ENCODE results near the gene SCIMP. TPM values are rescaled to one million over a fixed set of nuclear protein-coding genes. Genes with fewer than 3 reads are reported as not detected.

The SCIMP gene
- total and polyA plus RNA-seq, 9 of the 15 experiments (the other 6 are each of a cell fraction or from before 2014, with no cell fraction given), result 0.01 to 0.11 (median 0.04) TPM; not detected in 6

GRCh38 chr17:5283571-5284315, 49.1 kb upstream of the SCIMP start:
- Histone ChIP-seq H2AFZ (ENCODE audit: low read depth, low read length) (no peak overlapping the region), H3K27ac (ENCODE audit: extremely low read depth, low read depth, low read length) (peak overlapping the region; percentile 74), H3K4me2 (ENCODE audit: insufficient read depth, low read length) (peak overlapping the region; percentile 91), H4K20me1 (replicated peaks; ENCODE audit: control insufficient read depth, insufficient read depth, low read length) (peaks cover 6% of the 10 kb centered on the region; the same call in 1 of the 2 replicates), H3K36me3 (ENCODE audit: control insufficient read depth, insufficient read depth, low read length) (peaks cover 18% of the 10 kb centered on the region; the same call in 2 of the 3 replicates), H3K9me3 (replicated peaks; ENCODE audit: control insufficient read depth, insufficient read depth, low read depth, low read length) (no peaks in the 10 kb centered on the region), H3K4me3 (peak overlapping the region; percentile 80), H3K27me3 (ENCODE audit: control insufficient read depth in 2 of 2, insufficient read depth in 2 of 2, low read length in 2 of 2) (no peaks in the 10 kb centered on the region), H3K79me2 (ENCODE audit: control insufficient read depth, insufficient read depth, low read length) (peaks cover 61% of the 10 kb centered on the region), H3K4me1 (replicated peaks in 1 of 2; ENCODE audit: control insufficient read depth in 2 of 2, insufficient read depth in 2 of 2, low read length in 2 of 2) (peaks cover 4 to 16% of the 10 kb centered on the region in 2 experiments; a peak in 3 of 5 replicates), H3K9ac (ENCODE audit: insufficient read depth in 1 of 2, low read depth in 2 of 2, low read length in 2 of 2) (peak overlapping the region; percentile 67 to 73; a peak in 3 of 4 replicates), H3K9me1 (ENCODE audit: control insufficient read depth, insufficient read depth, low read length) (no peaks in the 10 kb centered on the region)
- FAIRE-seq, result peak; percentile 54
- POLR2A ChIA-PET, result interaction anchor here (0.6 to 1.0 kb wide), 3 partner anchors 10 to 775 kb away, joined by 3 to 4 read pairs (median 4); no protein-coding TSS in a partner anchor
- in situ Hi-C loops (cut with MboI), result no loop called here
- DNase-seq (ENCODE audit: extremely low read depth in 1 of 4, low spot score in 3 of 4), result peak in 1 of 4 experiments; percentile 41
- ATAC-seq, result peak; percentile 23; the same call in 2 of the 3 replicates
- BruUV-seq (replicated peaks), result no TSS peak
- 5% methylated on average over 5 of the region's 5 CpGs for WGBS (ENCODE audit: insufficient coverage, low coverage, missing lambda C conversion rate)
- TF ChIP-seq ZNF76 (CRISPR knock-in tag; IDR thresholded peaks at IDR 0.05; ENCODE audit: borderline replicate concordance) (no peak), MIER1 (IDR thresholded peaks at IDR 0.05; ENCODE audit: low read depth) (peak; percentile 45; the same call in 1 of the 2 replicates)
- intact Hi-C loops (cut with micrococcal nuclease), result loop anchor here (10.0 kb wide), 1 partner anchor 1361 kb away; the partner anchor contains the start of genes KIAA0753 and TXNDC17
- CTCF ChIA-PET (ENCODE audit: low intra/inter-chr PET ratio), result no interaction called here

DNA sequence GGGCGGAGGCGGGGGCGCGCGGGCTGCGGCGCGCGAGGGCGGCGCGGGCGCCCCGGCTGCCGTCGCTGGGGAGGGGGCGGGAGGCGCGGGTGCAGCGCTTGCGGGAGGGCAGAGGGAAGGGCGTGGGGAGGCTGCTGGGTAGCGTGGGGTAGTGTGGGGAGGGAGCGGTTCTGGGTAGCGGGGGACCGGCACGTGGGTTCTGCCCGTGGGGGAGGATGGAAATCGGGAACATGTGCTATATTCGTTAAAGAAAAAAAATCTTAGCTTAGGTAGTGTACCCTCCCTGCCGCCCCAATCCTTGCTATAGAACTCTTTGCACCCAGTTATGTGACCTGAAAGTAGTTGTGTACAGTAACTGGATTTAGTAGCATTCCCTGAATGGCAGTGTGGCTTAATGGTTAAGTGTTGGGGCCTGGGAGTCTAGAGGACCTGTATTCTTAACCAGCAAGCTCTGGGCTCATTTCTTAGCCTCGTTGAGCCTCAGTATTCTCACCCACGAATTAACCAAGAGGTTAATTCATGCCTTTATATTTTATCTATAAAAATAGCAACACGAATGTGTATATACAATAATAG, 48.1 kb upstream of the SCIMP start:
- peak overlapping the region; percentile 80 for H3K4me3 ChIP-seq
- TF ChIP-seq MNT (conservative IDR thresholded peaks at IDR 0.05), result peak in 1 of 2 experiments; percentile 17; a peak in 1 of 4 replicates
- no peak for TF ChIP-seq HMG20A (CRISPR knock-in tag; conservative IDR thresholded peaks at IDR 0.05)
- TF ChIP-seq CEBPB (tag; IDR thresholded peaks at IDR 0.05), result no peak
- peak in 1 of 2 experiments; percentile 41 for TF ChIP-seq E2F6 (IDR thresholded peaks at IDR 0.05; ENCODE audit: borderline replicate concordance in 1 of 2, extremely low read depth in 1 of 2, insufficient read depth in 1 of 2, insufficient read length in 1 of 2, low read depth in 1 of 2, low read length in 1 of 2, poor library complexity in 1 of 2, severe bottlenecking in 1 of 2)
- TF ChIP-seq EGR1 (conservative IDR thresholded peaks at IDR 0.05), result peak; percentile 33; the same call in 1 of the 2 replicates

More for the DNA sequence above, 48.1 kb upstream of the SCIMP start:
- BruUV-seq (replicated peaks), result TSS peak; percentile 63
- in situ Hi-C loops (cut with MboI), result no loop called here
- Histone ChIP-seq H3K9me3 (replicated peaks; ENCODE audit: control insufficient read depth, insufficient read depth, low read depth, low read length) (no peaks in the 10 kb centered on the region), H3K9me1 (ENCODE audit: control insufficient read depth, insufficient read depth, low read length) (no peaks in the 10 kb centered on the region), H2AFZ (ENCODE audit: low read depth, low read length) (0 out of 2 replicates have a peak overlapping the region, but pooled peaks have one; percentile 65), H4K20me1 (replicated peaks; ENCODE audit: control insufficient read depth, insufficient read depth, low read length) (peaks cover 6% of the 10 kb centered on the region; the same call in 1 of the 2 replicates), H3K9ac (ENCODE audit: insufficient read depth in 1 of 2, low read depth in 2 of 2, low read length in 2 of 2) (peak overlapping the region; percentile 73 to 92), H3K27ac (ENCODE audit: extremely low read depth, low read depth, low read length) (peak overlapping the region; percentile 74), H3K36me3 (ENCODE audit: control insufficient read depth, insufficient read depth, low read length) (peaks cover 18% of the 10 kb centered on the region; the same call in 2 of the 3 replicates), H3K4me2 (ENCODE audit: insufficient read depth, low read length) (peak overlapping the region; percentile 91), H3K4me1 (replicated peaks in 1 of 2; ENCODE audit: control insufficient read depth in 2 of 2, insufficient read depth in 2 of 2, low read length in 2 of 2) (peaks cover 4 to 16% of the 10 kb centered on the region in 2 experiments; a peak in 2 of 5 replicates), H3K27me3 (ENCODE audit: control insufficient read depth in 2 of 2, insufficient read depth in 2 of 2, low read length in 2 of 2) (no peaks in the 10 kb centered on the region), H3K79me2 (ENCODE audit: control insufficient read depth, insufficient read depth, low read length) (peaks cover 53% of the 10 kb centered on the region)
- ATAC-seq, result peak; percentile 32
- WGBS (ENCODE audit: insufficient coverage, low coverage, missing lambda C conversion rate), result 0% methylated on average over 9 of the region's 34 CpGs
- peak in 2 of 4 experiments; percentile 27 to 72 for DNase-seq (ENCODE audit: extremely low read depth in 1 of 4, low spot score in 3 of 4)
- CTCF ChIA-PET (ENCODE audit: low intra/inter-chr PET ratio), result no interaction called here
- POLR2A ChIA-PET, result no interaction called here
- FAIRE-seq, result no peak
- intact Hi-C loops (cut with micrococcal nuclease), result loop anchor here (10.0 kb wide), 1 partner anchor 1362 kb away; the partner anchor contains the start of genes KIAA0753 and TXNDC17
